DLD1 (cell line): ENCODE results near the gene TCF21.

ENCODE experiments used
- in situ Hi-C: cut with HindIII; loops from 2 replicates; pipeline ENCODE4 v1.10.0; 2017; ENCODE audit warnings: low sequenced_read_pairs

The TCF21 gene

GRCh38 chr6:133887880-133888230, 1.1 kb upstream of the TCF21 start:
- in situ Hi-C loops: no loop called here

DNA sequence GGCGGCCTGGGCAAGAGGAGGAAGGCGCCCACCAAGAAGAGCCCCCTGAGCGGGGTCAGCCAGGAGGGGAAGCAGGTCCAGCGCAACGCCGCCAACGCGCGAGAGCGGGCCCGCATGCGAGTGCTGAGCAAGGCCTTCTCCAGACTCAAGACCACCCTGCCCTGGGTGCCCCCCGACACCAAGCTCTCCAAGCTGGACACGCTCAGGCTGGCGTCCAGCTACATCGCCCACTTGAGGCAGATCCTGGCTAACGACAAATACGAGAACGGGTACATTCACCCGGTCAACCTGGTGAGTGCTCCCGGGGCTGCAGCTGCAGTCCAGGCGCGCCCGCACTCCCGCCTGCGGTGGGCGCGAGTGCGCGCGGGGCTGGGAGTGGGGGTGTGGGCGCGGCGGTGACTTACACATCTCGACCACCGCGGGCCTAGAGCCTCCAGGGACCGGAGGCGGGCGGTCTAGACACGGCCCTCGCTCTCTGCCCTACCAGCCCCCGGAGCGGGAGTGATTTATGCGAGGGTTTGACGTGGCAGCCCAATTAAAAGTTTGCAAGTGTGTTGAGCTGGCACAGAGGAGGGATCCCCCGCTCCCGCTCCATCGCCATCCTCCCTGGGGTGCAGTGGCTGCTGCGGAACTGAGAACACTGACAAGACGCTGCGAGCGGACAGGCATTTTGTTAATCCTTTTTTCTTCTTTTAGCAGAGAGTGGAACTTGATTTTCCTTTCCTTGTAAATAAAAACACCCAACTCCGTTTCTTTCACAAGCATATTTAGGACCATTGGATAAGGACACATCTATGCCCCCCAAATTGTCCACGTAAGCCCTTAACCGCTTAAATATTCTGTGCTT, 867 bp downstream of the TCF21 start:
- in situ Hi-C loops: no loop called here

- in situ Hi-C loops: no loop called here
Measured at GRCh38 chr6:133890711-133891148, 1.8 kb downstream of the TCF21 start.

DNA sequence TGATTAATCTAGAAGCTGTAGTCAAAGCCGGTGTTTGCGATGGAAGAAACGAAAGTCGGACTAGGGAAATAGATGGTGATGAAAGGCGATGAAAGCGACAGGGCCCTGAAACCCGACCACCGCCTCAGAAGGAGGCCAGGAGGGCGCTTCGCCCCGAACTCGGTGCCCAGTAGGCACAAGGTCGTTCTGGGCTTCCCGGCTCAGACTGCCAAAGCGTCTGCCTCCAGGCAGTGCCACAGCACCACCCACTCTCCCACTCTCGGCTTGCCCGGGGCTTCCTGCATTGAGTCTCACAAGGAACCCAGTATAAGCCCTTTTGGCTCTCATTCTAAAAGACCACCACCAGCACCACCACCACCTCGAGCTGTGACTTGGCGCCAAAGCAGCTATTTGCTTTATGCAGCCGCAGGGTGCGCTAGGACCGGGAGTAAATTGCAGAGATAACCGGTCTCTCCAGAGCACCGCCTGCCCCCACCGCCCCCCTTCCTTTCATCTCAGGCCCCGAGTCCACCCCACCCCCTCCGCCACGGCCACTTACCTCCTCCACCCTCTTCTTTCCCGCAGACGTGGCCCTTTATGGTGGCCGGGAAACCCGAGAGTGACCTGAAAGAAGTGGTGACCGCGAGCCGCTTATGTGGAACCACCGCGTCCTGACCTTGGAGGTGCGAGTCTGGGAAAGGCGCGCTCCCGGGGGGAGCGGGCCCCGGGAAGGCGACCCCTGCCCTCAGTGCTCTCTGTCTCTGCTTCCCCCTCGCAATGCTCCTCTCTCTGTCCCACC, 2.4 kb downstream of the TCF21 start:
- in situ Hi-C loops: no loop called here

GRCh38 chr6:133891927-133892812, 3.3 kb downstream of the TCF21 start:
- in situ Hi-C loops: no loop called here

- in situ Hi-C loops: no loop called here
Measured at GRCh38 chr6:133892813-133893691, 4.1 kb downstream of the TCF21 start.

GRCh38 chr6:133893946-133894345, 5.0 kb downstream of the TCF21 start:
- in situ Hi-C loops: no loop called here

- in situ Hi-C loops: no loop called here
Measured at GRCh38 chr6:133894369-133894768, 5.5 kb downstream of the TCF21 start.

GRCh38 chr6:133894795-133895358, 6.0 kb downstream of the TCF21 start:
- in situ Hi-C loops: no loop called here

DNA sequence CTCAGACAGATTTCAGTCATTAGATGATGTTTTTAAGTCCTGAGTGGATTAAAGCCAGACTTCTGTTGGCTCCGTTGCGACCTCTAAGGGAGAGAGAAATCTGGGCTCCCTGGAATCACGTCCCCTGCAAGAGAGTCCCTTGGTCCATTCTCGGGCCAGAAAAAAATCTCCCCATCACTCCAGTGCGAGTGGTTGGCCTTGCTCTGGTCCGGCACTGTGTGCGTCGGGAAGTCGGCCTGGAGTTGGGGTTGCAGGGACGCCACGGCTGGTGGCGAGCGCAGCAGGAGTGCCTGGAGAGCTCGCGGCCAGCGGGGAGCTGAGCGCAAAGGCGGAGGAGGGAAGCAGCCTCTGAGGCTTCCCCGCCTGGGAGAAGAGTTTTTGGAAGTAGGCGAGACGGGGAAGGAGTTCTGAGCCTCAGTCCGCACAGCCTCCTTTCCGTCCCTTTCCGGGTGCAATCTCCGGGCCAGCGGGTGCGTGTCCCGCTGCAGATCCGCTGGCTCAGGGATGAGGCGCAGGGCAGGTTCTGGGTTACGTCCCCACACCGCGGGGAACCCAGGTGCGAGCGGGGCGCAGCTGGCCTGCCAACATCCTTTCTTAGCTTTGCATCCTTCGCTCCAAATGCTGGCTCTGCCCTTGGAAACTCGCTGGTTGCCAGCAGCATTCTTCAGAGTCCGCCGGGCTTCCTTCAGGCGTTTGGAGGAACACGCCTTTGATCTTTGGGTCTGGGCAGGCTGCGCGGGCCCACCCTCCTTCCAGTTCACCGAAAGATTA, 6.8 kb downstream of the TCF21 start:
- in situ Hi-C loops: no loop called here

- in situ Hi-C loops: no loop called here
Measured at GRCh38 chr6:133896344-133896721, 7.4 kb downstream of the TCF21 start.

DNA sequence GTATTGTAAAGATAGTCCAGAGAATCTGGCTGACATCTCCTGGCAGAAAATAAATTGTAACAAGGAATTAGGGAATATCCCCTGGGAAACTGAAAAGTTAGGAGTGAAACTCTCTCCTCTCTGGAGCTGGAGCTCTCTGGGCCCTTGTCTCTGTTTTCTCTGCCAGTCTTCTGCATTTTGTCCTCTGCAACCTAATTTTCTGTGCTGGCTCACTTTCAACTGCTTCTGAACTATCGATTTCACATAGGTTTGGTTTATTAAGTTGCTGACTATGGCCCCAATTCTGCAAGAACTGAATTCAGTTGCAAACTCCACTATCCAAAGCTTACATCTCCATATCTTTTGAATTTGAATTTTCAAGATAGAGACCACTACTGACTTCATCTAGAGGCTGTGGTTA, 9.3 kb downstream of the TCF21 start:
- in situ Hi-C loops: no loop called here

DNA sequence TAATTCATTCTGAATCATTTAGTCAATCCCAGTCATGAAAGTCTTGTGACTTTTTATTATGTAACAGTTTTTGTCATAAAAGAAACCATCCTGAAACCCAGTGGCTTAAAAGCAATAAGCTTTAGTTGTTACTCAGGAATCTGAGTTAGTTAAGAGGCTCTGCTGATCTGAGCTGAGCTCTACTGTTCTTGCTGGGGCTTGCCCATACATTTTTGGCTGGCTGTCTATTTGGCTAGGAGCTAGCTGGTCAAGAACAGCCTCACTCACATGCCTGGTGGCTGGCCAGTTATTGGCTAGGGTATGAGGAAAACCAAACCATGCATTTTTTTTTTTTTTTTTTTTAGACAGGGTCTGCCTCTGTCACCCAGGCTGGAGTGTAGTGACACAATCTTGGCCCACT, 10.6 kb downstream of the TCF21 start:
- in situ Hi-C loops: no loop called here

DNA sequence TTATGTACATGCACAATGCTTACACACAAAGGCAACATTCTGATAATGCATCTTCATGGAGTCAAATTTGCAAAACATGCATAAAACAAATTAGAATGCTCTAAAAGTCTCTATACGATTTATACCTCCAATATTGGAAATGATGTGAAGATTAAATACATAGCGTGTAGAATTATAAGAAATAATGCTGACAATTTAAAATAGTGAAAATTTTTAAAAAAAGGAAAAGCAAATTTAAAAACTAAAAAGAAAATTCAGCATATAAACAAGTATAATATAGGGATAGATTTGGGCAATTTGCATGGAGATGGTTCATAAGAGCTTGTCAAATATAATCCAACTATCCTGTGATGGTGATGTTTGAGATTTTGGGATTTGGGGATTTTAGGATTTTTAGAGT, 14.9 kb downstream of the TCF21 start:
- in situ Hi-C loops: no loop called here

- in situ Hi-C loops: no loop called here
Measured at GRCh38 chr6:133906050-133906449, 17.1 kb downstream of the TCF21 start.

DNA sequence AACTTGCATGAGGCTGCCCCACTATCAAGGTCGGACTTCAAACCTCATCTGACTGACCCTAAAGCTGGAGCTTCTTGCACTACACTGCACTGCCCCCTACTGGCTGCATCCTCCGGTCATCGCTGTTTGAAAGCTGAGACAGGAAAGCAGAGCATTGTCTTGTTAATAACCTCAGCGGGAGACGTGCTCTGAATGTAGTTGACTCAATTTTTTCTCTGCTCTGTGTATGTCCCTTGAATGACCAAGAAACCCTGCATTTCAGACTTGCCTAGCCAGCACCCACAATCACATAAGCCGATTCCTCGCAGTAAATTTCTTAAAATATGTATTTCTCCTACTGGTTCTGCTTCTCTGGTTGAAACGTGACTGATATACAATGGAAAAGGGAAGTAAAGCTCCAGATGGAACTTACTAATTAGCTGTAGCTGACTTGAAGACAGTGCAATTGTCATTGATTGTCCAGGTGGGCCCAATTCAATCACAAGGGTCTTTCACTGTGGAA, 27.8 kb downstream of the TCF21 start:
- in situ Hi-C loops: no loop called here

GRCh38 chr6:133917781-133918180, 28.9 kb downstream of the TCF21 start:
- in situ Hi-C loops: no loop called here

DNA sequence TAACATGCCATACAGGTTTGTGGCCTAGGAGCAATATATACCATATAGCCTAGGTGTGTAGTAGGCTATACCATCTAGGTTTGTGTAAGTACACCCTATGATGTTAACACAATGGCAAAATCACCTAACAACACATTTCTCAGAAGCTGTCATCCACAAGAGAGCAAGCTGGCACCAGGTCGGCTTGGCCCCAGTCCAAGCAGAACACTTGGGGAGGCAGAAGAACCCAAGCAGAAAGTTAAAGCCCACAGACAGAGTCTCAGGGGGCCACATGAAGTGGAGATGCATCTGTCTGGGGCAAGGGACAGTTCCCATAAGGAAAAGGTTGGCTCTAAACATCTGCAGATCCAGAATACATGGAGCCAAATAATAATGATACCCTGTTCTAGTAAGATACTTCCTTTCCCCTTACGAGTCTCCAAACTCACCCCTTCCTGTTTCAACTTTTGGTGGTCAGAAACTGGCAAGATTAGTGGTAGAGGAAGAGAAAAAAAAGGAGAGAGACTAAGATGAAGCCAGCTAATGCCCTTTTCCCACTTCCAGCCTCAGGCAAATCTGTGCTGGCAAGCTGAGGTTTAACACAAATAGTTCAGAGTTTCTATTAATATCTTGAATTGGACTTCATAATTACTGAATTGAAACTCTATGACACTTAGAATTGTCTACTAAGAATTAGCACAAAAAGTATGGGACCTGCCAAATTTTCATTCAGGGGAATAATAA, 29.5 kb downstream of the TCF21 start:
- in situ Hi-C loops: no loop called here
